GM23338 (cell line): ENCODE measurements around the gene RAB44. TPM values are rescaled to one million over a fixed set of nuclear protein-coding genes. Genes with fewer than 3 reads are reported as not detected.

ENCODE experiments used
- ATAC-seq: fragments of 200-7000 bp; cut with Tn5 transposase; 3 replicates; pipeline ENCODE4 v1.9.1; 2020
- DNase-seq: peaks from one replicate; pipeline ENCODE4 v3.0.0-alpha.2; 2015; ENCODE audit warnings: low spot score
- H2AFZ ChIP-seq: fragments of 200-600 bp; sonication (generic); 2 replicates; pipeline ENCODE4 v1.8.0; 2016; ENCODE audit warnings: antibody characterized with exemption, mild to moderate bottlenecking, moderate library complexity
- H3F3A ChIP-seq: fragments of 200-600 bp; sonication (generic); replicated peaks from 2 replicates; pipeline ENCODE4 v1.8.0; 2017; ENCODE audit warnings: antibody characterized with exemption, mixed run types, low read depth
- H3K27ac ChIP-seq: fragments of 200-600 bp; sonication (generic); 2 replicates; pipeline ENCODE4 v1.6.1; 2016; ENCODE audit warnings: low read depth
- H3K27me3 ChIP-seq: fragments of 200-600 bp; sonication (generic); 2 replicates; pipeline ENCODE4 v1.8.0; 2016; ENCODE audit warnings: mild to moderate bottlenecking, mixed run types, moderate library complexity; ENCODE audit not compliant: insufficient read depth
- H3K36me3 ChIP-seq: fragments of 200-600 bp; sonication (generic); 2 replicates; pipeline ENCODE4 v1.8.0; 2016; ENCODE audit warnings: mild to moderate bottlenecking; ENCODE audit not compliant: insufficient read depth
- H3K4me1 ChIP-seq: fragments of 200-600 bp; sonication (generic); 2 replicates; pipeline ENCODE4 v1.8.0; 2016; ENCODE audit warnings: mild to moderate bottlenecking, moderate library complexity; ENCODE audit not compliant: insufficient read depth
- H3K4me2 ChIP-seq: fragments of 200-600 bp; sonication (generic); 2 replicates; pipeline ENCODE4 v1.7.1; 2017; ENCODE audit warnings: mixed run types
- H3K4me3 ChIP-seq: fragments of 200-600 bp; sonication (generic); 2 replicates; pipeline ENCODE4 v1.6.1; 2016; ENCODE audit warnings: mixed run types
- H3K79me2 ChIP-seq: fragments of 200-600 bp; sonication (generic); replicated peaks from 2 replicates; pipeline ENCODE4 v1.8.0; 2017; ENCODE audit warnings: mild to moderate bottlenecking; ENCODE audit not compliant: insufficient read depth
- H3K9me2 ChIP-seq: fragments of 200-600 bp; sonication (generic); 2 replicates; pipeline ENCODE4 v1.8.0; 2017; ENCODE audit not compliant: insufficient read depth
- H4K20me1 ChIP-seq: fragments of 200-600 bp; sonication (generic); replicated peaks from 2 replicates; pipeline ENCODE4 v1.8.0; 2017; ENCODE audit warnings: mild to moderate bottlenecking; ENCODE audit not compliant: insufficient read depth
- H3K27ac Mint-ChIP-seq: 2 replicates; pipeline ENCODE4 v1.8.0; 2020; ENCODE audit warnings: inconsistent platforms, mild to moderate bottlenecking, moderate library complexity, mixed read lengths
- H3K27me3 Mint-ChIP-seq: 3 replicates; pipeline ENCODE4 v1.8.0; 2022; ENCODE audit warnings: low read depth, mild to moderate bottlenecking, moderate library complexity, mixed read lengths, inconsistent platforms; ENCODE audit not compliant: insufficient read depth, poor library complexity
- H3K36me3 Mint-ChIP-seq: 3 replicates; pipeline ENCODE4 v1.8.0; 2021; ENCODE audit warnings: low read depth, mild to moderate bottlenecking, inconsistent platforms, moderate library complexity, mixed read lengths
- H3K4me1 Mint-ChIP-seq: 3 replicates; pipeline ENCODE4 v1.8.0; 2020; ENCODE audit warnings: mild to moderate bottlenecking, inconsistent platforms, mixed read lengths
- H3K4me3 Mint-ChIP-seq: 3 replicates; pipeline ENCODE4 v1.8.0; 2021; ENCODE audit warnings: moderate library complexity, mild to moderate bottlenecking, inconsistent platforms, mixed read lengths
- H3K9me3 Mint-ChIP-seq: 3 replicates; pipeline ENCODE4 v1.8.0; 2020; ENCODE audit warnings: moderate library complexity, mild to moderate bottlenecking, inconsistent platforms, mixed read lengths
- CREB1 ChIP-seq: fragments of 250-450 bp; sonication (Bioruptor Pico); IDR thresholded peaks from 2 replicates; pipeline ENCODE4 v1.5.0; 2020; ENCODE audit warnings: low read depth, mild to moderate bottlenecking, moderate library complexity
- EZH2 ChIP-seq: fragments of 200-600 bp; sonication (generic); IDR thresholded peaks from one replicate; pipeline ENCODE4 v1.8.0; 2017; ENCODE audit warnings: antibody characterized with exemption, mild to moderate bottlenecking, low read depth; ENCODE audit not compliant: unreplicated experiment
- EZH2phosphoT487 ChIP-seq: fragments of 200-600 bp; sonication (generic); IDR thresholded peaks from one replicate; pipeline ENCODE4 v1.8.1; 2018; ENCODE audit warnings: antibody characterized with exemption; ENCODE audit not compliant: unreplicated experiment
- JUNB ChIP-seq: IDR thresholded peaks from one replicate; pipeline ENCODE4 v1.6.1; 2016; ENCODE audit warnings: antibody characterized with exemption; ENCODE audit not compliant: unreplicated experiment
- NANOG ChIP-seq: IDR thresholded peaks from 2 replicates; pipeline ENCODE4 v1.6.1; 2016; ENCODE audit warnings: antibody characterized with exemption, borderline replicate concordance
- POLR2AphosphoS5 ChIP-seq: IDR thresholded peaks from 2 replicates; pipeline ENCODE4 v1.6.1; 2016; ENCODE audit warnings: antibody characterized with exemption, low read depth
- STAT1 ChIP-seq: IDR thresholded peaks from one replicate; pipeline ENCODE4 v1.6.1; 2016; ENCODE audit warnings: antibody characterized with exemption; ENCODE audit not compliant: unreplicated experiment
- ZNF114 ChIP-seq: fragments of 250-450 bp; sonication (Bioruptor Pico); IDR thresholded peaks from 2 replicates; pipeline ENCODE4 v1.5.0; 2020; ENCODE audit warnings: mild to moderate bottlenecking, moderate library complexity
- ZNF331 ChIP-seq: fragments of 250-450 bp; sonication (Bioruptor Pico); IDR thresholded peaks from 2 replicates; pipeline ENCODE4 v1.5.0; 2020; ENCODE audit warnings: low read depth, mild to moderate bottlenecking, moderate library complexity
- polyA plus RNA-seq: library from polyadenylated mRNA; unstranded; fragments of >200 nt; fragmentation: Nextera tagmentation; extraction: Ambion mirVana; gene quantifications from 2 replicates; pipeline ENCODE4 v1.2.1, GENCODE V29; 2016
- total RNA-seq: library from RNA; depleted of rRNA; stranded (reverse); fragments of >200 nt; shearing (Covaris generic); gene quantifications from 2 replicates; pipeline ENCODE4 v1.2.3, GENCODE V29; 2014
- TF ChIP-seq, protein P1 (sequence below): IDR thresholded peaks from 2 replicates; pipeline ENCODE4 v1.6.1; 2016; ENCODE audit warnings: antibody characterized with exemption
- TF ChIP-seq, protein P2 (sequence below): IDR thresholded peaks from one replicate; pipeline ENCODE4 v1.6.1; 2018; ENCODE audit warnings: antibody characterized with exemption; ENCODE audit not compliant: unreplicated experiment
- TF ChIP-seq, protein P3 (sequence below), 2 experiments: fragments of 200-600 bp in 1 of 2; sonication (generic) in 1 of 2; conservative IDR thresholded peaks; 2 replicates each; pipeline versions ENCODE4 v1.5.1 to v1.6.1; 2016 to 2017; ENCODE audit warnings: antibody characterized with exemption in 2 of 2, low read depth in 2 of 2, mild to moderate bottlenecking in 2 of 2, moderate library complexity in 1 of 2

Gene RAB44
- total and polyA plus RNA-seq, 2 experiments from 2014 or later: not detected

DNA sequence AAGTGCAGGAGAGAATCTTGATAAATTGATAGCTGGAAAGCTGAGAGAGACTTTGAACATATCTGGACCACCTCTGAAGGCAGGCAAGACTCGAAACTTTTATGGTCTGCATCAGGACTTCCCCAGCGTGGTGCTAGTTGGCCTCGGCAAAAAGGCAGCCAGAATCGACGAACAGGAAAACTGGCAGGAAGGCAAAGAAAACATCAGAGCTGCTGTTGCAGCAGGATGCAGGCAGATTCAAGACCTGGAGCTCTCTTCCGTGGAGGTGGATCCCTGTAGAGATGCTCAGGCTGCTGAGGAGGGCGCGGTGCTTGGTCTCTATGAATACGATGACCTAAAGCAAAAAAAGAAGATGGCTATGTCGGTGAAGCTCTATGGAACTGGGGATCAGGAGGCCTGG lies 23.7 kb upstream of the RAB44 start:
- Histone ChIP-seq H3K36me3 (no peaks in the 10 kb centered on the region), H3K4me3 (no peak overlapping the region), H3K4me1 (peaks cover 34% of the 10 kb centered on the region), H2AFZ (no peak overlapping the region), H3K4me2 (no peak overlapping the region), H3K79me2 (no peaks in the 10 kb centered on the region), H3F3A (peaks cover 6% of the 10 kb centered on the region; the same call in 1 of the 2 replicates), H3K9me2 (peaks cover 10% of the 10 kb centered on the region; the same call in 1 of the 2 replicates), H4K20me1 (no peaks in the 10 kb centered on the region), H3K27me3 (peaks cover 17% of the 10 kb centered on the region), H3K27ac (no peak overlapping the region)
- peaks cover 18% of the 10 kb centered on the region for H3K27me3 Mint-ChIP-seq
- DNase-seq (no peak), ATAC-seq (no peak)
- H3K9me3 Mint-ChIP-seq: no peaks in the 10 kb centered on the region
- peaks cover 35% of the 10 kb centered on the region for H3K4me1 Mint-ChIP-seq
- no peak overlapping the region for H3K27ac Mint-ChIP-seq
- TF ChIP-seq EZH2phosphoT487 (no peak), JUNB (no peak), CREB1 (CRISPR knock-in tag) (no peak), STAT1 (no peak), EZH2 (no peak)
- TF ChIP-seq, protein P1, sequence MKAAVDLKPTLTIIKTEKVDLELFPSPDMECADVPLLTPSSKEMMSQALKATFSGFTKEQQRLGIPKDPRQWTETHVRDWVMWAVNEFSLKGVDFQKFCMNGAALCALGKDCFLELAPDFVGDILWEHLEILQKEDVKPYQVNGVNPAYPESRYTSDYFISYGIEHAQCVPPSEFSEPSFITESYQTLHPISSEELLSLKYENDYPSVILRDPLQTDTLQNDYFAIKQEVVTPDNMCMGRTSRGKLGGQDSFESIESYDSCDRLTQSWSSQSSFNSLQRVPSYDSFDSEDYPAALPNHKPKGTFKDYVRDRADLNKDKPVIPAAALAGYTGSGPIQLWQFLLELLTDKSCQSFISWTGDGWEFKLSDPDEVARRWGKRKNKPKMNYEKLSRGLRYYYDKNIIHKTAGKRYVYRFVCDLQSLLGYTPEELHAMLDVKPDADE: no peak
- H3K4me3 Mint-ChIP-seq: no peak overlapping the region
- no peaks in the 10 kb centered on the region; the same call in 2 of the 3 replicates for H3K36me3 Mint-ChIP-seq

DNA sequence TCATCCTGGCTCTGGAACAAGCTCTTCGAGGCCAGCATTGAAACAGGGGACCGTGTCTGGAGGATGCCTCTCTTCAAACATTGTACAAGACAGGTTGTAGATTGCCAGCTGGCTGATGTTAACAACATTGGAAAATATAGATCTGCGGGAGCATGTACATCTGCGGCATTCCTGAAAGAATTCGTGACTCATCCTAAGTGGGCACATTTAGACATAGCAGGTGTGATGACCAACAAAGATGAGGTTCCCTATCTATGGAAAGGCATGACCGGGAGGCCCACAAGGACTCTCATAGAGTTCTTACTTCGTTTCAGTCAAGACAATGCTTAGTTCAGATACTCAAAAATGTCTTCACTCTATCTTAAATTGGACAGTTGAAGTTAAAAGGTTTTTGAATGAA lies 22.7 kb upstream of the RAB44 start:
- peaks cover 27% of the 10 kb centered on the region for H3K4me1 ChIP-seq
- DNase-seq (no peak), ATAC-seq (no peak)
- H4K20me1 ChIP-seq: no peaks in the 10 kb centered on the region
- H3K4me2 ChIP-seq: no peak overlapping the region
- H3F3A ChIP-seq: peaks cover 6% of the 10 kb centered on the region; the same call in 1 of the 2 replicates
- Mint-ChIP-seq H3K4me1 (peaks cover 25% of the 10 kb centered on the region), H3K27ac (no peak overlapping the region), H3K9me3 (no peaks in the 10 kb centered on the region), H3K27me3 (peaks cover 26% of the 10 kb centered on the region), H3K4me3 (no peak overlapping the region), H3K36me3 (no peaks in the 10 kb centered on the region; the same call in 2 of the 3 replicates)
- no peak overlapping the region for H3K4me3 ChIP-seq
- H3K9me2 ChIP-seq: peaks cover 10% of the 10 kb centered on the region; the same call in 1 of the 2 replicates
- H3K79me2 ChIP-seq: peaks cover 2% of the 10 kb centered on the region; the same call in 1 of the 2 replicates
- no peak overlapping the region for H2AFZ ChIP-seq
- no peak overlapping the region for H3K27ac ChIP-seq
- H3K27me3 ChIP-seq: peaks cover 27% of the 10 kb centered on the region
- H3K36me3 ChIP-seq: no peaks in the 10 kb centered on the region
- TF ChIP-seq, protein P2, sequence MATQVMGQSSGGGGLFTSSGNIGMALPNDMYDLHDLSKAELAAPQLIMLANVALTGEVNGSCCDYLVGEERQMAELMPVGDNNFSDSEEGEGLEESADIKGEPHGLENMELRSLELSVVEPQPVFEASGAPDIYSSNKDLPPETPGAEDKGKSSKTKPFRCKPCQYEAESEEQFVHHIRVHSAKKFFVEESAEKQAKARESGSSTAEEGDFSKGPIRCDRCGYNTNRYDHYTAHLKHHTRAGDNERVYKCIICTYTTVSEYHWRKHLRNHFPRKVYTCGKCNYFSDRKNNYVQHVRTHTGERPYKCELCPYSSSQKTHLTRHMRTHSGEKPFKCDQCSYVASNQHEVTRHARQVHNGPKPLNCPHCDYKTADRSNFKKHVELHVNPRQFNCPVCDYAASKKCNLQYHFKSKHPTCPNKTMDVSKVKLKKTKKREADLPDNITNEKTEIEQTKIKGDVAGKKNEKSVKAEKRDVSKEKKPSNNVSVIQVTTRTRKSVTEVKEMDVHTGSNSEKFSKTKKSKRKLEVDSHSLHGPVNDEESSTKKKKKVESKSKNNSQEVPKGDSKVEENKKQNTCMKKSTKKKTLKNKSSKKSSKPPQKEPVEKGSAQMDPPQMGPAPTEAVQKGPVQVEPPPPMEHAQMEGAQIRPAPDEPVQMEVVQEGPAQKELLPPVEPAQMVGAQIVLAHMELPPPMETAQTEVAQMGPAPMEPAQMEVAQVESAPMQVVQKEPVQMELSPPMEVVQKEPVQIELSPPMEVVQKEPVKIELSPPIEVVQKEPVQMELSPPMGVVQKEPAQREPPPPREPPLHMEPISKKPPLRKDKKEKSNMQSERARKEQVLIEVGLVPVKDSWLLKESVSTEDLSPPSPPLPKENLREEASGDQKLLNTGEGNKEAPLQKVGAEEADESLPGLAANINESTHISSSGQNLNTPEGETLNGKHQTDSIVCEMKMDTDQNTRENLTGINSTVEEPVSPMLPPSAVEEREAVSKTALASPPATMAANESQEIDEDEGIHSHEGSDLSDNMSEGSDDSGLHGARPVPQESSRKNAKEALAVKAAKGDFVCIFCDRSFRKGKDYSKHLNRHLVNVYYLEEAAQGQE: no peak
- TF ChIP-seq CREB1 (CRISPR knock-in tag) (no peak), STAT1 (no peak), ZNF114 (CRISPR knock-in tag) (no peak), NANOG (no peak), POLR2AphosphoS5 (no peak), EZH2 (no peak), ZNF331 (CRISPR knock-in tag) (no peak)
- TF ChIP-seq, protein P3, sequence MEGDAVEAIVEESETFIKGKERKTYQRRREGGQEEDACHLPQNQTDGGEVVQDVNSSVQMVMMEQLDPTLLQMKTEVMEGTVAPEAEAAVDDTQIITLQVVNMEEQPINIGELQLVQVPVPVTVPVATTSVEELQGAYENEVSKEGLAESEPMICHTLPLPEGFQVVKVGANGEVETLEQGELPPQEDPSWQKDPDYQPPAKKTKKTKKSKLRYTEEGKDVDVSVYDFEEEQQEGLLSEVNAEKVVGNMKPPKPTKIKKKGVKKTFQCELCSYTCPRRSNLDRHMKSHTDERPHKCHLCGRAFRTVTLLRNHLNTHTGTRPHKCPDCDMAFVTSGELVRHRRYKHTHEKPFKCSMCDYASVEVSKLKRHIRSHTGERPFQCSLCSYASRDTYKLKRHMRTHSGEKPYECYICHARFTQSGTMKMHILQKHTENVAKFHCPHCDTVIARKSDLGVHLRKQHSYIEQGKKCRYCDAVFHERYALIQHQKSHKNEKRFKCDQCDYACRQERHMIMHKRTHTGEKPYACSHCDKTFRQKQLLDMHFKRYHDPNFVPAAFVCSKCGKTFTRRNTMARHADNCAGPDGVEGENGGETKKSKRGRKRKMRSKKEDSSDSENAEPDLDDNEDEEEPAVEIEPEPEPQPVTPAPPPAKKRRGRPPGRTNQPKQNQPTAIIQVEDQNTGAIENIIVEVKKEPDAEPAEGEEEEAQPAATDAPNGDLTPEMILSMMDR (conservative IDR thresholded peaks at IDR 0.05; ENCODE audit: low read depth in 2 of 2): no peak
- TF ChIP-seq, protein P1: no peak
